HG03521 (cell line): ENCODE data around the gene ZNF385D.
"Not testable (repeated sequence)": the region's sequence is repeated elsewhere in the genome, so short reads cannot be mapped to it uniquely, and the experiment has no call there.

ENCODE experiments used
- ATAC-seq: cut with Tn5 transposase; IDR thresholded peaks from one replicate; pipeline ENCODE4 v1.9.1; 2021; ENCODE audit warnings: mild to moderate bottlenecking, moderate library complexity; ENCODE audit not compliant: unreplicated experiment

ZNF385D gene

GRCh38 chr3:21524133-21524532, 226.9 kb downstream of the ZNF385D start:
- no peak for ATAC-seq

GRCh38 chr3:21520106-21520963, 230.7 kb downstream of the ZNF385D start:
- ATAC-seq: no peak

- ATAC-seq: no peak
These were observed 233.8 kb downstream of the ZNF385D start for GRCh38 chr3:21517184-21517583.

GRCh38 chr3:21515417-21515816, 235.6 kb downstream of the ZNF385D start:
- no peak for ATAC-seq

GRCh38 chr3:21509731-21510470, 241.1 kb downstream of the ZNF385D start:
- no peak for ATAC-seq

- no peak for ATAC-seq
These were observed 242.8 kb downstream of the ZNF385D start for GRCh38 chr3:21508246-21508645.

GRCh38 chr3:21505711-21506460, 245.1 kb downstream of the ZNF385D start:
- ATAC-seq: no peak

- ATAC-seq: no peak
These were observed 248.4 kb downstream of the ZNF385D start for GRCh38 chr3:21502656-21503055.

- no peak for ATAC-seq
These were observed 250.2 kb downstream of the ZNF385D start for GRCh38 chr3:21500834-21501233.

- ATAC-seq: not testable (repeated sequence)
These were observed 260.3 kb downstream of the ZNF385D start for GRCh38 chr3:21490671-21491070.

GRCh38 chr3:21487520-21487919, 263.5 kb downstream of the ZNF385D start:
- ATAC-seq: no peak

- ATAC-seq: not testable (repeated sequence)
These were observed 264.7 kb downstream of the ZNF385D start for GRCh38 chr3:21486024-21486935.

- no peak for ATAC-seq
These were observed 266.2 kb downstream of the ZNF385D start for GRCh38 chr3:21484828-21485144.

- ATAC-seq: no peak
These were observed 266.8 kb downstream of the ZNF385D start for GRCh38 chr3:21484057-21484827.

GRCh38 chr3:21481991-21482390, 269.0 kb downstream of the ZNF385D start:
- no peak for ATAC-seq

- no peak for ATAC-seq
These were observed 273.3 kb downstream of the ZNF385D start for GRCh38 chr3:21477541-21478288.

GRCh38 chr3:21466476-21466875, 284.5 kb downstream of the ZNF385D start:
- ATAC-seq: no peak

- ATAC-seq: no peak
These were observed 286.3 kb downstream of the ZNF385D start for GRCh38 chr3:21464746-21465145.

- no peak for ATAC-seq
These were observed 287.7 kb downstream of the ZNF385D start for GRCh38 chr3:21463319-21463718.
